Measurements from ENCODE around the gene SORBS2. TPM values are rescaled to one million over a fixed set of nuclear protein-coding genes. Genes with fewer than 3 reads are reported as not detected.
"Not testable (repeated sequence)": the region's sequence is repeated elsewhere in the genome, so short reads cannot be mapped to it uniquely, and the experiment has no call there.

The SORBS2 gene
- polyA plus RNA-seq, 3 donors = 63.0 to 86.9 (median 86.2) TPM

DNA sequence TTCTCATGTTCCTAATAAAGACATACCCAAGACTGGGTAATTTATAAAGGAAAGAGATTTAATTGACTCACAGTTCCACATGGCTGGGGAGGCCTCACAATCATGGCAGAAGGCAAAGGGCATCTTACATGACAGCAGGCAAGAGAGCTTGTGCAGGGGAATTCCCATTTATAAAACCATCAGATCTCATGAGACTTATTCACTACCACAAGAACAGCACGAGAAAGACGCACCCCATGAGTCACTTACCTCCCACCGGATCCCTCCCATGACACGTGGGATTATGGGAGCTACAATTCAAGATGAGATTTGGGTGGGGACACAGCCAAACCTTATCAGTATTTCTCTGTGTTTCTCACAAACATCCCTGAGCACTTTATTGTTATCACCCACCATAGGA is 104.4 kb downstream of the SORBS2 start:
- DNase-seq (ENCODE audit: extremely low read depth in 1 of 11, low read depth in 9 of 11, low spot score in 4 of 11) = not testable (repeated sequence)

DNA sequence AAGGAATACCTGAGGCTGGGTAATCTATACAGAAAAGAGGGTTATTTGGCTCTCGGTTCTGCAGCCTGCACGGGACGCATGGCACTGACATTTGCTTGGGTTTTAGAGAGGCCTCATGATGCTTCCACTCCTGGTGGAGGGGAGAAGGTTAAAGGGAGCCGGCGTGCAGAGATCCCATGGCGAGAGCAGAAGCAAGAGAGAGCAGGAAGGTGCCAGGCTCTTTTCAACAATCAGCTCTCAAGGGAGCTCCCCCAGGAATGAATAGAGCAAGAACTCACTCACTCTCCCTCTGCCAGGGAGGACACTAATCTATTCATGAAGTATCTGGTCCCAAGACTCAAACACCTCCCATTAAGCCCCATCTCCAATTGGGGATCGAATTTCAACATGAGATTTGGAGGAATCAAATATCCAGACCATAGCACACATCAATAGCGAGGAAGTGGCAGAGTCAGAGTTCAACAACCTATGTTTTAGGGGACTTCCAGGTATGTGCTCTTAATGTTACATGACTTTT is 109.8 kb downstream of the SORBS2 start:
- no peak for DNase-seq (ENCODE audit: extremely low read depth in 1 of 11, low read depth in 9 of 11, low spot score in 4 of 11)

DNA sequence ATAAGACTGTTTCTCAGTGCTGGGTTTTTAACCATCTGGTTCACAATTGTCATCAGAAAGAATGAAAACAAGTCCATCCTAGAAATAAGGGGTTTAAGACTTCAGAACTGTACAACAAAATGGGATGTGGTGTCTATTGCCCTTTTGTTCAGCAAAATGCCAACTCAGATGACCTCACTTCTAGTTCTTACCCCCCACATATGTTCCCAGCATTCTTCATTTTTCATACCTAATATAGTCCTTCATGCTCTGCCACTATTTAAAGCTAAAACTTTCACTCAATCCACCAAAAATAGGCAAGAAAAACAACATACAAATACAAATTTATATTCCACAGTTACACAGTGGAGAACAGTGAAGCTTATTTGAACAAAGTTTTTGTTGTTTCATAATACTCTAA is 111.4 kb downstream of the SORBS2 start:
- DNase-seq (ENCODE audit: extremely low read depth in 1 of 11, low read depth in 9 of 11, low spot score in 4 of 11) = no peak

DNA sequence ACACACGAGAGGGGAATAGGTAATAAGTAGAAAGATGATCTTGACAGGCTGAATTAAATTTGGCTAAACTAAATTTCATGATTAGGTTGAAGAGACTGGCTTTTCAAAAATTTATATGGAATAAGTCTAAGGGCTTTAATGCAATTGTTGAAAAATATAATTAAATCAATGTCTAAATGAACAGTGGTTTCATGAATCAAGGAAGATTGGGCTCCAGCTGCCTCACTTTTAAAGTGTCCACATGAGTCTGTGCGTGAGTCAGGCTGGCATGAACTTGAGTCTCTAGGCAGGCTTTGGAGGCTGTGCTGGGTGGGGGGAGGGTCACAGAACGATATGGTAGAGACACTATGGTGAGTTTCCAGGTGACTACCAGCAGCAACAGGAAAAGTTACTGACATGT is 111.9 kb downstream of the SORBS2 start:
- no peak for DNase-seq (ENCODE audit: extremely low read depth in 1 of 11, low read depth in 9 of 11, low spot score in 4 of 11)

DNA sequence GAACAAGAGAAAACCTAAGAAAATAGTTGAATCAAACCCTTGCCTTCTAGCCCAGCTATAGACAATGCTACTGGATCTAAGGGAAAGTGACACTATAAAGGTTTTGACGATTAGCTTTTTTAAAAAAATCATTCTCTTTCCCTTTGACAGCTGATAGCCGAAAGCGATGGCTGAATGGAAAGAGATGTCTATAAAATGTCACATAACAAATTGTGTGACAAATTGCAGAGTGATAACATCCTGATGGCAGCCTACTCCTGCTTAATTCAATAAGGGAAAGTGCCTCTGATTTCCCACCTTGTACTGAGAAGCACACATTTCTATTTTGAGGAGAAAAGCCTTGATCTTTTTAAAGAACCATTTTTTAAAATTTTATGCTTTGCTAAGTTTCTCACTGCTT is 114.5 kb downstream of the SORBS2 start:
- no peak for DNase-seq (ENCODE audit: extremely low read depth in 1 of 11, low read depth in 9 of 11, low spot score in 4 of 11)

DNA sequence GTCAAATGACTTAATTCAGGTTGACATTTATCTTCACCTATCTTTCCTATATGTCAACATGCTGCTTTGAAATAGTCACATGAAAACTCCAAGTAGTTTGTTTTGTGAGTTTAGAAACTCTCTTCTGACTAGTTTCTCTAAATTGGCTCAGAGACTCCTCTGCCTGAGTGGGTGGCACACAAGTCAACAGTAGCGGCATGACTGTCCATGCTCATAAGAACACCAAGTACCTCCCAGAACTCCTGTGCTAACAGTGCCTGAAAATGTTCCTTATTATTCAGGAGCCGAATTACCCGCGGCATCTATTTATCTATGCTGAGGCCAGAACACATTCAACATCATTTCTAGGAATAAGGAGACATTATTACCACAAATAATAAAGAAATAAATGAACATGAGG is 116.3 kb downstream of the SORBS2 start:
- DNase-seq (ENCODE audit: extremely low read depth in 1 of 11, low read depth in 9 of 11, low spot score in 4 of 11) = no peak

DNA sequence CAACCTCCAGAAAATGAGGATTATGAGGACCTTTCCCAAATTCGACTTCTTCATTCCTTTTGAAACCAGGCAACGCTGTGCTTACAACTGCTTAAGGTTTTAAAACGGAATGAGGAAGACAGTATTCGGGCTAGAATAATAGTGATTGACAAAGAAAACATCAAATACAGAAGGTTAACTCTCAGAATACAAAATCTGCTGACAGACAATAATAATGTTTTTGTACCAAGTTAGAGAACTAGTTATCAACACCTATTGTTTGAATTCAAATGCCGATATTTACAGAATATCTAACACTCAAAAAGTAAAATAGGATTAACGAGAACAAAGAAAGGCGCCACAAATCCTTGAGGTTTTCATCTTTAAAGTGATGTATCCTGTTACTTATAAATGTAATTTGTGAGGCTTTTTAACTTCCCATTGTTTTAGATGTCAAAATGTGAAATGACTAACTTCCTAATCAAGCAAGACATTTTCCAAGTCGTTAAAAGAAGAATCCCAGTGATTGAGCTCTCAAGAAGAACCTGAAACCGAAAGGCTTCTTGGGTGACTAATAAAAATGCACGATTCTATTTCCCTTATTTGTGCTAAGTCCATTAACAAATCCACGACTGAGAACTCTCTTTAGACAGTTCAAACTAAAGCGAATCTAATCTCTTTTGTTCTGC is 118.3 kb downstream of the SORBS2 start:
- no peak for DNase-seq (ENCODE audit: extremely low read depth in 1 of 11, low read depth in 9 of 11, low spot score in 4 of 11)

DNA sequence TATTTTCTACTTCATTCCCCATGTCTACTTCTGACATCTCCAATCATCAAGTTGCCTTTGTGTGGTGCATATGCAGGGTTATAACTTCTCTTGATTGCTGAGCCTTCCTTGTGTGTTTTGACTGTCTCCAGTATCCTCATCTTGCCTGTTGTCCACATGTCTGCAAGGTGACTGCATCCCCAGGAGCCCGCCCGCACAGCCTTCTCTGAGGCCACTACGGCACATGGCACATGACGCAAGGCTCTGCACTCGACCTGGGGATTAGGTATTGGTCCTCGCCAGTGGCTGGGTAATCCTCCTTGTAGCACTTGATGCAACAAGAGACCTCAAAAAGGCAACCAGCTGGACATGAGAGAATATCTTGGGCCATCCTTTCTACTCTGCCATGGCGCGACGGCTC is 122.6 kb downstream of the SORBS2 start:
- no peak for DNase-seq (ENCODE audit: extremely low read depth in 1 of 11, low read depth in 9 of 11, low spot score in 4 of 11)

DNA sequence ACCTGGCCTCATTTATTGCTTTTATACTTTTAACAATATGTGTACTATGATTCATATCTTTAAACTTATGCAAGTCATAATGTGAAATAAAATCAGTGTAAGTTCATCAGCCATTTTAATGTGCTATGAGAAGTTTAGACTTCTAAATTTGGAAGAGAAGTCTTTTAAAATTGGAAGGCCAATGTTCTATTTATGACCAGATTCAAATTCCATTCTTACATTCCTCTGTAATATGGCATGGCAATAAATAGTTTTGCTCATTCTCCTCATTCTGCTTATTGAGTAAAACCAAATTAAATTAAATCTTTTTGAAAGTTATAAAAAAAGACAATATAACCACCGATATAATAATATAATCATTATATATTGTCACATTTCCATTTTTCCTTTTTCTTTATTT is 126.2 kb downstream of the SORBS2 start:
- DNase-seq (ENCODE audit: extremely low read depth in 1 of 11, low read depth in 9 of 11, low spot score in 4 of 11) = no peak

DNA sequence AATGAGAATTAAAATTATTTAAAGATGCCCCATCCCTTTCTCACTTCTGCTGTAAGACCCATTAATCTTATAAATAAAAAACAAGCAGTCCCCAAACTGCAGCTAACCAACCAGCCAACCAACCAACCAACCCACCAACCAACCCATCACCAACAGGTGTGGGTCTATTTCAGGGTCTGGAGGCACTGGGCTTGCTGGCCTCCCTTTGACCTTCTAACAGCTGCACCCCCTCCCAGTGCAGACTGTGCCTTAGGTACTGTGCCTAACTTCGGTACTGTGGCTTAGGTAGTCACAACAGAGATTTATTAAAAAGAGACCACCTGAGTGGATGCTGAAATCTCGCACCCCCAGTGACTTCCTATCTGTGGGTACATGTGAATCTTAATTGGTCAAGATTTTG is 128.1 kb downstream of the SORBS2 start:
- DNase-seq (ENCODE audit: extremely low read depth in 1 of 11, low read depth in 9 of 11, low spot score in 4 of 11) = no peak

DNA sequence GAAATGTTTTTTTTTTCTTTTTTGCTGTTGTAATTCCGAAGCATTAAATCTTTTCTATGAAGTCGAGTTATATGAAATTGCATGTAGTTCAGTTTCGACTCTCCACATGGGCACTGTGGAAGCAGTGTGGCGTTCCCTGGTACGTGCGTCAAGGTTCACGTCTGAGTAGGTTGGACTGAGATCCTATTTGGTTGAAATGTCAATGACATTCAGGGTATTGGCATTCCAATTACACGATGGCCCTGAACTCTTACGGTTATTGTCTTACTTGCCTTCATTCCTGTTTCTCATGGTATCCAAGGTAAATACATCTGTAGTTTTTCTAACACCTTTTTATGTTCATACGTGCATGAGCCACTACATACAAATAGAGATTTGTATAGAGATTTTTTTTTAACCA is 128.8 kb downstream of the SORBS2 start:
- no peak for DNase-seq (ENCODE audit: extremely low read depth in 1 of 11, low read depth in 9 of 11, low spot score in 4 of 11)

DNA sequence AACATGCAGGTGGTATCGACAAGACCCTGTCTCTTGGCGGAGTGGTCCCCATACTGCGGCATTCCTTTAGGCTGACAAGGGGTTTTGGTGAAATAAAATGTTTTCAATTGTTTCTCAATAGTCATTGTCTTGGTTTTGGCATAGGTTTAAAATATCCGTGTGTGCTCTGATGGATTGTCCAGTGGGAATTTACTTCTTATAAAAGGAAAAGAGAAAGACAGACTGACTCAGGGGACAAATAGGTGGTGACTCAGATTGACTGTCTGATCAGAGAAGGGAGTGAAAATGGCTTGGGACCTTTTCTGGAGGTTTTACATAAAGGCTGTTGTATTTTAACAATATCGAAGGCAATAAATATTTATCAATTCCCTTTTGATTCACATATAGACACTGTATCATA is 129.8 kb downstream of the SORBS2 start:
- no peak for DNase-seq (ENCODE audit: extremely low read depth in 1 of 11, low read depth in 9 of 11, low spot score in 4 of 11)

DNA sequence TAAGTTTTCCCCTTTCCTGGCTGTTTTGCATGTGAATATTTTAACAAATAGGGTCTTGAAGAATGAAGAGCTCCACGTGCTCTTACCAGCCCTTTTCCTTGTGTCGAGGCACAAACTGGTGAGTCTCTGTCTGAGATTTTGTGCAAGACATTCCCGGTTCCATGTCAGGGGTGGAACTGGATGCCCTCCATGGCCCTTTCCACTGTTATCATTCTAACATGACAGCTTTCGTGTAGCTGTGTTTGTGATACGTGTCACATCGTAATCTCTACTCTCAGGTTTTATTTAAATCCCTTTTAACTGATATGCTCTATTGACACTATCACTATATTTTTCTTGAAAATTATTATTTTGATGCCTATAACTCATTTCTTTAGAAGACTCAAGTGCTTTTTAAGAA is 130.4 kb downstream of the SORBS2 start:
- DNase-seq (ENCODE audit: extremely low read depth in 1 of 11, low read depth in 9 of 11, low spot score in 4 of 11) = no peak

DNA sequence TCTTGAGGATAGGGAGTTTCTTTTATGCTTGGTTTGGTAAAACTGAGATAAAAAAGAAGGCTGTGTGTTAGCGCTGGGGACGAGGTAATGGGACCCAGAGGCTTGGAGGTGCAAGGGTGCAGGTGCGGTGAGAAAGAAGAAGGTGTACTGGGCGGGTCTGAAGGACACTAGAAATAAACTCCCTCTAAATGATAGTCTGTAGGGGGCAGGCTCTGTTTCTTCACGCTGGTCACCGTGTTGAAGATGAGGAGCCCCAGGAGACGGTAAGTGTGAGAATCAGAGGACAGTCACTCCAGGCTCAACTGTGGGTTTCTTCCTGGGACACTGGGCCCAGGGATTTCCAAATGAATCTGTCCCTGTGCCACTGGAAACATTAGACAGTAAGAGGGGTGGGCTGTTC is 131.4 kb downstream of the SORBS2 start:
- DNase-seq (ENCODE audit: extremely low read depth in 1 of 11, low read depth in 9 of 11, low spot score in 4 of 11) = no peak

DNA sequence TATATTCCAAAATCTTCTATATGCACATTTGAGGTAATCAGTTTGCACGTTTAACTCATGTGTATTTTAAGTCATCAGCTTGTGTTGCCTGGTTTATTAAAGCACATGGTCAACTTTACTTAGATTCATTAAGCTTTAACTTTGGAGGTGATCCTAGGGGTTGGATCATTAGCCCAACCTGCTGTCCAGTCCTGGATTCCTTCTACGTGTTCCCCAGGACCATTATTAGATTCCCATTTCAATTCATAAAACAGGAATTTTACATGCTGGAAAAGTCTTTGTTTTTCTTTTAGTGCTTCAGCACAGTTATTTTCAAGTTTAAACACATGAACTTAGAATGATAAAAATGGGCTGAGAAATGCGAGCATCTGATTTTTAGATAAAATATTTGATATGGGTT is 132.5 kb downstream of the SORBS2 start:
- DNase-seq (ENCODE audit: extremely low read depth in 1 of 11, low read depth in 9 of 11, low spot score in 4 of 11) = no peak

DNA sequence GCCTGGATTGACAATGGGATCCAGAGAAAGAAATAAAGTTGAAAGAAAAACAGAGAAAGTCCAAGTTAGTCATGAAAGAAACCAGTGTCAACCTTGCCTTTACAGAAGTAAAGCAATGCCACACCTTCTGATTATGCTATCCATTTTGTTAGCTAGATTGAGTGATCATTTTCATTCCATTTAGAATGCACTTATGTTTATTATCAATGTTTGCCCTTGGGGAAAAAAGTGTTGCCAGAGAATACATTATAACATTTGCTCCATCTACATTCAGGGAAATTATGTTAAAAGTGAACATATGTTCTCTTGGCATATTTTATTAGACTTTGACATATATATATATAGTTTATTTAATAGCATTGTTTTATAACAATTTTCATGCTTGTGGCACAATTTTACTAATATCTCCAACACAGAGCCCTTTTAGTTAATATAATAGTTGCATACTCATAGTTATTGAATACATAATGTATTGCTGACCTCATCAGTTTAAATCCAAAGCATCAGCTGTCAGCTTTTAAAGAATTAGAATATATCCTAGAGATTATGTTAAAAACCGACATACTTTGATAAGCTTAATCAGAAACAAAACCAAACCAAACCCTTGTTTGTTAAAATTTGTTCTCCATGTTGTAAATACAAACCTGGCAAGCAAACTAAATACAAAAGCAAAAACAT is 134.2 kb downstream of the SORBS2 start:
- DNase-seq (ENCODE audit: extremely low read depth in 1 of 11, low read depth in 9 of 11, low spot score in 4 of 11) = no peak

DNA sequence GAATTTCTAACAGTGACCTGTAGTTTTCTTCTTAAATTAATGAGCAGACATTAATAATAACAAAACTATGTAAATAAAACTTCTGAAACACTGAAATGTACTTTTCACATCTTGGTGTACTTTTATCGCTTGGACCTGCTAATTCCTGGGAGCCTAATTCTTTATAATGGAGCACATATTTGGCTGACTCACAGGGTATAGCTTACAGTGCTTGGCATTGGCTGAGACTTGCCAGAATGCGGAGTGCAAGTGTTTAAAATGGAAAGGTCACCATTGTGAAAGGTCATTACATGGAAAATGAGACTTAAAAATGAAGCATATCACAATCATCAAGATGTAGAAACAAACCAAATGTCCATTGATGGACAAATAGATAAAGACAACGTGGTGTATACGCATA is 139.4 kb downstream of the SORBS2 start:
- no peak for DNase-seq (ENCODE audit: extremely low read depth in 1 of 11, low read depth in 9 of 11, low spot score in 4 of 11)

DNA sequence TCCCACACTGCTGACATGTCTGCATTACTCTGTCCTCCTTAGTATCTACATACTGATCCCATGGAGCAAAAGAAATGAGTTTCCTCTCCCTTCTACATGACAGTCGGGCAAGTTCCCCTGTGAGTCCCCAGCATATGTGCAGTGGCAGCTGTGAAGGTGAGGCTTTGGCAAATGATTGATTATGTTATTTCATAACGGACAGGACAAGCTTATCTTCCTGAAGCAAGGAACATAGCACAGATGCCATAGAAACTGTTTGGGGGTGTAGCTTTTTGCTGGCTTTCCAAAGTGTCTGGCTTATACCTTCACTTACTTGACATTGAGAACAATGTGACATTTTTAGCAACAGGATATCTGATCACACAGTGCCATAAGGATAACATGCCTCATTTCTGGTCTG is 139.8 kb downstream of the SORBS2 start:
- no peak for DNase-seq (ENCODE audit: extremely low read depth in 1 of 11, low read depth in 9 of 11, low spot score in 4 of 11)

DNA sequence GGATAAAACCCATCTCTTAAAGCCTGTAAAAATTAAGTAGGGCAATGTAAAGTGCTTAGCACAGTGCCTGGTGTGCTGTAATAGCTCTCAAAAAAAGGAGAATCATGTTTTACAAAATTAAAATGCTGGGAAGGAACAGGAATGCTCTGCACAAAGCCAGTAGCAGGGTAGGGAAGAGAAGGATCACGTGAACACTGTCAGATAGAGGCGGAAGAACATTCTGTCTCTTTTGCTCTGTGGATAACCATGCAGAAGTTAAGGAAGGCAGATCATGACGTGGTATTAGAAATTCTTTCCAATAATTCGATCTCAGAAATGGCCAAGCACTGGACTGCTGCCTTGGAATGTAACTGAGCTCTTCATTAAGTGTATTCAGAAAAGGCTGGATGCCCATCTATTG is 140.5 kb downstream of the SORBS2 start:
- no peak for DNase-seq (ENCODE audit: extremely low read depth in 1 of 11, low read depth in 9 of 11, low spot score in 4 of 11)

DNA sequence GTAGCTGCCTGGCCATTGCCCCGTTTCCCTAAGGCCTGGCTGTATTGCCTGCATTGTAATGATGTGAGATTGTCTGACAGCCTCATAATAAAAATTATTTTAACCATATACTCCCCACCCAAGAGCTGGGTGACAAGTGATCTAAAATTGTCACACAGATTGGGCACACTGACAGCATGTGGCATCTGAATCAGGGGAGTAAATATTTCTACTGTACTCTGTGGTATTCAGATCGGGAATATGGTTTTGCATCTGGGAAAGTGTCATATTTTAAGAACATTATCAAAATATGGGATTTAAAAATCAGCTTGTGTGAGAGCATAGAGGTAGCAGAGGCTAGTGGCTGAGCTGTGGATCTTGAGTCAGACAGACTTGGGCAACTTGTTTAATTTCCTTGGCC is 140.9 kb downstream of the SORBS2 start:
- no peak for DNase-seq (ENCODE audit: extremely low read depth in 1 of 11, low read depth in 9 of 11, low spot score in 4 of 11)

DNA sequence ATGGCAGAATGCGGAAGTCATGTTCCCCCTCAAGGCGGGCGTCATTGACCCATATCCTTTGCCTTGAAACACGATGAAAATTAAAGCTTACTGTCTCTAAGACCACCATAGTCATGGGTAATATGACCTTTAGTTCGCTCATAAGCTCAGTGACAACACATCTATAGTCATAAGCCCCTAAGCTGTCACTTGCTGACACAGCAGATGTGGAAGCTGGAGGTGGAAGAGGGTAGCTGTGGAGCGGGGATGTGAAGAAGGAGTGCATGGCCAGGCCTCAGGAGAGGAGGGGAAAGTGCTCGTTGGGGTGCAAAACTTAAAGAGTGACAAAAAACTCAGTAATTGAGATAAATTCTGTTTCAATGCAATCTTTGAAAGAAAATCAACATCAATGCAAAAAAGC is 142.7 kb downstream of the SORBS2 start:
- no peak for DNase-seq (ENCODE audit: extremely low read depth in 1 of 11, low read depth in 9 of 11, low spot score in 4 of 11)
